GM12872 (cell line): ENCODE data around the gene ATP9B.

Experiments used
- TF ChIP-seq, protein P1 (sequence below): IDR thresholded peaks from 3 replicates; pipeline ENCODE4 v1.5.1; 2011; ENCODE audit warnings: low read depth, mild to moderate bottlenecking, low read length, moderate library complexity; ENCODE audit not compliant: insufficient read depth

Gene ATP9B

GRCh38 chr18:79372991-79373390 lies 303.8 kb downstream of the ATP9B start:
- TF ChIP-seq, protein P1, sequence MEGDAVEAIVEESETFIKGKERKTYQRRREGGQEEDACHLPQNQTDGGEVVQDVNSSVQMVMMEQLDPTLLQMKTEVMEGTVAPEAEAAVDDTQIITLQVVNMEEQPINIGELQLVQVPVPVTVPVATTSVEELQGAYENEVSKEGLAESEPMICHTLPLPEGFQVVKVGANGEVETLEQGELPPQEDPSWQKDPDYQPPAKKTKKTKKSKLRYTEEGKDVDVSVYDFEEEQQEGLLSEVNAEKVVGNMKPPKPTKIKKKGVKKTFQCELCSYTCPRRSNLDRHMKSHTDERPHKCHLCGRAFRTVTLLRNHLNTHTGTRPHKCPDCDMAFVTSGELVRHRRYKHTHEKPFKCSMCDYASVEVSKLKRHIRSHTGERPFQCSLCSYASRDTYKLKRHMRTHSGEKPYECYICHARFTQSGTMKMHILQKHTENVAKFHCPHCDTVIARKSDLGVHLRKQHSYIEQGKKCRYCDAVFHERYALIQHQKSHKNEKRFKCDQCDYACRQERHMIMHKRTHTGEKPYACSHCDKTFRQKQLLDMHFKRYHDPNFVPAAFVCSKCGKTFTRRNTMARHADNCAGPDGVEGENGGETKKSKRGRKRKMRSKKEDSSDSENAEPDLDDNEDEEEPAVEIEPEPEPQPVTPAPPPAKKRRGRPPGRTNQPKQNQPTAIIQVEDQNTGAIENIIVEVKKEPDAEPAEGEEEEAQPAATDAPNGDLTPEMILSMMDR: no peak

GRCh38 chr18:79373736-79374135 lies 304.5 kb downstream of the ATP9B start:
- TF ChIP-seq, protein P1: no peak

- TF ChIP-seq, protein P1: no peak
These were observed 305.4 kb downstream of the ATP9B start for GRCh38 chr18:79374408-79375171.

- TF ChIP-seq, protein P1: no peak
These were observed 306.4 kb downstream of the ATP9B start for GRCh38 chr18:79375441-79376154.

DNA sequence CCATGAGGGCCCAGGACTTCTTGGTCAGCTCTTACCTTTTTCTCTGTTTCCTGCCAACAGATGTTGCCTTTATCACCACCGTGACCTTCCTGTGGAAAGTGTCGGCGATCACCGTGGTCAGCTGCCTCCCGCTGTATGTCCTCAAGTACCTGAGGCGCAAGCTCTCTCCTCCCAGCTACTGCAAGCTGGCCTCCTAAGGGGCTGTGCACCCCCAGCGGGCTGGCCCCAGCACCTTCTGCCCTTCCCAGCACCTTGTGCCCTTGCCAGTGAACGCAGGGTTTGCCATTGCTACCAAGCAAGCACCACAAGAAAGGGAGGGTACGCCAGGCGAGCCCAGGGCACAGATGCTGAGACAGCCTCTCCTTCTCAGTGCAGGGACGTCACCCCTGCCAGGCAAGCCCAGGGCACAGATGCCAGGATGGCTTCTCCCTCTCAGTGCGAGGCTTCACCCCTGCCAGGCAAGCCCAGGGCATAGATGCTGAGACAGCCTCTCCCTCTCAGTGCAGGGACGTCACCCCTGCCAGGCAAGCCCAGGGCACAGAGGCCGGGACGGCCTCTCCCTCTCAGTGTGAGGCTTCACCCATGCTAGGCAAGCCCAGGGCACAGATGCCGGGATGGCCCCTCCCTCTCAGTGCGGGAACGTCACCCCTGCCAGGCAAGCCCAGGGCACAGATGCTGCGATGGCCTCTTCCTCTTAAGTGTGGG lies 308.1 kb downstream of the ATP9B start:
- TF ChIP-seq, protein P1: no peak

GRCh38 chr18:79378536-79379250 lies 309.5 kb downstream of the ATP9B start:
- TF ChIP-seq, protein P1: peak; percentile 98

DNA sequence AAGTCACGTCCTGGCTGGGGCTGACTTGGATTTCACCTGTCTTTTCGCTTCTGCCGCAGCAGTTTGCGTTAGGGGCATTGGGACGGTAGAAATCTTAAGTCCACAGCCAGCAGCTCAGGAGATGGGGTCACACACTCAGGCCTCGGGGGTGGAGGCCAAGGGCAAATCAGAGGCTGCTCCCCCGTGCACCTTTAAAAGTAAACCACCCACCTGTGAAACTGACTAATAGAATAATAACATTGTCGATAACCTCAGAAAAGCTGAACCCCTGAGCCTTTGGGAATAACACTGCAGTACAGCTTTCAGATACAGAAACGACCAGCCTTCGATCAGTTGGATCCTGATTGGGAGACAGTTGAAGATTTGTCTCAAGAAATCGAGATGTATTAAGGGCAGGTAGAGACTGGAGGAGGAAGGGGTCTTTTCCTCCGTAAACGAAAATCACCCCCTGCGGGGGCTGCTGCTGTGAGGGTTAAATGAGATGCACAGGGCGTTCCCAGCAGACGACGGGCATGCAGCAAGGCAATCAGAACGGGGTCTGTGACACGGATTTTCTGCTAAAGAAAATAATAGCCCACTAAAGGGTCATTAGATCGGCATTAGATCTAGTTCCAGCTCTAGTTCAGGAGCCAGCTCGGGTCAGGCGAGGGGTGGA lies 310.2 kb downstream of the ATP9B start:
- TF ChIP-seq, protein P1: no peak
